Measurements from ENCODE around the gene ADARB1.

ADARB1 gene

DNA sequence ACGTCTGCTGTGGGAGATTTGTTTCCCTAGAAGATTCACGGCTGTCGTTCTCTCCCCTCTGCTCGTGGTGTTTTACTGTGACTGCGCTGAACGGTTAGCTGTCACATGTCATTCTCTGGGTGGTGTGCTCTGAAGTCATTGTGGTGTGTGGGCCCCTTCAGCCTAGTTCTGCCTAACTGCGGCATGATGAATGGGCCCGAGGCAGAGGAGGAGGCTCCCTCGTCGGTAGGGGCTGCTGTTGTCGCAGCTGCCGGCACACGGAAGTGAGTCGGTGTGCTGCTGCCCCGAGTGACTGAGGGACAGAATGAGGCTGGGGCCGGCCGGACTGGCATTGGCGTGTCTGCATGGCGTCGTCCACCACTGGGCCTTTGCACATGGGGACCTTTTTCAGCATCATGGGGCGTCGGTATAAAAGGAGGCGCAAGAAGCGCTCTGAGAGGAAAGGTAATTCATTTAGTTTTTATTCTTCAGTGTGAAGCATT is 77.9 kb downstream of the ADARB1 start:
- H3K27ac ChIP-seq = no peak overlapping the region
- no peaks in the 10 kb centered on the region for H3K4me1 ChIP-seq
- H2AFZ ChIP-seq = no peak overlapping the region
- H3K79me2 ChIP-seq = no peaks in the 10 kb centered on the region
- H3K9ac ChIP-seq = no peak overlapping the region
- H3K36me3 ChIP-seq (ENCODE audit: control insufficient read depth, insufficient read depth, low read length) = no peaks in the 10 kb centered on the region
- H3K4me3 ChIP-seq (ENCODE audit: low read depth, low read length) = no peak overlapping the region
- H3K9me3 ChIP-seq (ENCODE audit: control insufficient read depth, low read length) = no peaks in the 10 kb centered on the region
- H3K4me2 ChIP-seq (ENCODE audit: low read length) = no peak overlapping the region
- no peak for TF ChIP-seq CTCF (IDR thresholded peaks at IDR 0.05)
- H3K27me3 ChIP-seq (ENCODE audit: control insufficient read depth, insufficient read depth, low read length) = no peaks in the 10 kb centered on the region

GRCh38 chr21:45153358-45154318 is 79.3 kb downstream of the ADARB1 start:
- H3K4me2 ChIP-seq (ENCODE audit: low read length) = no peak overlapping the region
- no peak for TF ChIP-seq CTCF (IDR thresholded peaks at IDR 0.05)
- H3K4me1 ChIP-seq = no peaks in the 10 kb centered on the region
- H3K79me2 ChIP-seq = no peaks in the 10 kb centered on the region
- no peaks in the 10 kb centered on the region for H3K36me3 ChIP-seq (ENCODE audit: control insufficient read depth, insufficient read depth, low read length)
- no peaks in the 10 kb centered on the region for H3K27me3 ChIP-seq (ENCODE audit: control insufficient read depth, insufficient read depth, low read length)
- H3K9ac ChIP-seq = no peak overlapping the region
- no peaks in the 10 kb centered on the region for H3K9me3 ChIP-seq (ENCODE audit: control insufficient read depth, low read length)
- H2AFZ ChIP-seq = no peak overlapping the region
- no peak overlapping the region for H3K27ac ChIP-seq
- H3K4me3 ChIP-seq (ENCODE audit: low read depth, low read length) = no peak overlapping the region

GRCh38 chr21:45154511-45155508 is 80.4 kb downstream of the ADARB1 start:
- no peak overlapping the region for H3K9ac ChIP-seq
- H3K9me3 ChIP-seq (ENCODE audit: control insufficient read depth, low read length) = no peaks in the 10 kb centered on the region
- no peaks in the 10 kb centered on the region for H3K4me1 ChIP-seq
- no peak overlapping the region for H3K27ac ChIP-seq
- no peaks in the 10 kb centered on the region for H3K27me3 ChIP-seq (ENCODE audit: control insufficient read depth, insufficient read depth, low read length)
- no peak overlapping the region for H3K4me2 ChIP-seq (ENCODE audit: low read length)
- H3K36me3 ChIP-seq (ENCODE audit: control insufficient read depth, insufficient read depth, low read length) = no peaks in the 10 kb centered on the region
- H3K79me2 ChIP-seq = no peaks in the 10 kb centered on the region
- no peak overlapping the region for H3K4me3 ChIP-seq (ENCODE audit: low read depth, low read length)
- TF ChIP-seq CTCF (IDR thresholded peaks at IDR 0.05) = no peak
- no peak overlapping the region for H2AFZ ChIP-seq

GRCh38 chr21:45155910-45156309 is 81.5 kb downstream of the ADARB1 start:
- Histone ChIP-seq H3K9ac (no peak overlapping the region), H3K79me2 (no peaks in the 10 kb centered on the region), H3K9me3 (ENCODE audit: control insufficient read depth, low read length) (no peaks in the 10 kb centered on the region), H3K27me3 (ENCODE audit: control insufficient read depth, insufficient read depth, low read length) (no peaks in the 10 kb centered on the region), H3K4me3 (ENCODE audit: low read depth, low read length) (no peak overlapping the region), H3K4me2 (ENCODE audit: low read length) (no peak overlapping the region), H3K4me1 (no peaks in the 10 kb centered on the region), H2AFZ (no peak overlapping the region), H3K27ac (no peak overlapping the region), H3K36me3 (ENCODE audit: control insufficient read depth, insufficient read depth, low read length) (no peaks in the 10 kb centered on the region)
- no peak for TF ChIP-seq CTCF (IDR thresholded peaks at IDR 0.05)
